WERI-Rb-1 (cell line): Measurements from ENCODE around the gene CCNL2.

Experiments used
- DNase-seq: peaks from one replicate; pipeline ENCODE4 v3.0.0-alpha.2; 2020
- H3K27ac ChIP-seq: fragments of 250-450 bp; sonication (Bioruptor Pico); 2 replicates; pipeline ENCODE4 v1.5.1; 2020; ENCODE audit warnings: mild to moderate bottlenecking, moderate library complexity
- H3K27me3 ChIP-seq: fragments of 250-450 bp; sonication (Bioruptor Pico); 2 replicates; pipeline ENCODE4 v1.5.1; 2021; ENCODE audit warnings: mild to moderate bottlenecking, low read depth, moderate library complexity; ENCODE audit not compliant: insufficient read depth, severe bottlenecking
- H3K36me3 ChIP-seq: fragments of 250-450 bp; sonication (Bioruptor Pico); 2 replicates; pipeline ENCODE4 v1.5.1; 2020; ENCODE audit warnings: mild to moderate bottlenecking, moderate library complexity
- H3K4me3 ChIP-seq: 2 replicates; pipeline ENCODE4 v1.5.1; 2011; ENCODE audit warnings: low read depth, mild to moderate bottlenecking, control low read depth, low read length
- H3K9me3 ChIP-seq: fragments of 250-450 bp; sonication (Bioruptor Pico); 2 replicates; pipeline ENCODE4 v1.5.1; 2021; ENCODE audit warnings: mild to moderate bottlenecking, moderate library complexity; ENCODE audit not compliant: severe bottlenecking
- TF ChIP-seq, protein P1 (sequence below): IDR thresholded peaks from 2 replicates; pipeline ENCODE4 v1.5.1; 2011; ENCODE audit warnings: low read depth, mild to moderate bottlenecking, control low read depth, inconsistent platforms, low read length

CCNL2 gene

GRCh38 chr1:1402072-1402900 is 3.2 kb upstream of the CCNL2 start:
- peaks cover 78% of the 10 kb centered on the region for H3K36me3 ChIP-seq
- peak; percentile 80 for DNase-seq
- no peaks in the 10 kb centered on the region for H3K27me3 ChIP-seq
- no peak overlapping the region for H3K4me3 ChIP-seq
- peak overlapping the region; percentile 75 for H3K27ac ChIP-seq
- TF ChIP-seq, protein P1, sequence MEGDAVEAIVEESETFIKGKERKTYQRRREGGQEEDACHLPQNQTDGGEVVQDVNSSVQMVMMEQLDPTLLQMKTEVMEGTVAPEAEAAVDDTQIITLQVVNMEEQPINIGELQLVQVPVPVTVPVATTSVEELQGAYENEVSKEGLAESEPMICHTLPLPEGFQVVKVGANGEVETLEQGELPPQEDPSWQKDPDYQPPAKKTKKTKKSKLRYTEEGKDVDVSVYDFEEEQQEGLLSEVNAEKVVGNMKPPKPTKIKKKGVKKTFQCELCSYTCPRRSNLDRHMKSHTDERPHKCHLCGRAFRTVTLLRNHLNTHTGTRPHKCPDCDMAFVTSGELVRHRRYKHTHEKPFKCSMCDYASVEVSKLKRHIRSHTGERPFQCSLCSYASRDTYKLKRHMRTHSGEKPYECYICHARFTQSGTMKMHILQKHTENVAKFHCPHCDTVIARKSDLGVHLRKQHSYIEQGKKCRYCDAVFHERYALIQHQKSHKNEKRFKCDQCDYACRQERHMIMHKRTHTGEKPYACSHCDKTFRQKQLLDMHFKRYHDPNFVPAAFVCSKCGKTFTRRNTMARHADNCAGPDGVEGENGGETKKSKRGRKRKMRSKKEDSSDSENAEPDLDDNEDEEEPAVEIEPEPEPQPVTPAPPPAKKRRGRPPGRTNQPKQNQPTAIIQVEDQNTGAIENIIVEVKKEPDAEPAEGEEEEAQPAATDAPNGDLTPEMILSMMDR: peak; percentile 79
- no peaks in the 10 kb centered on the region for H3K9me3 ChIP-seq

- H3K4me3 ChIP-seq: no peak overlapping the region
- no peaks in the 10 kb centered on the region for H3K9me3 ChIP-seq
- TF ChIP-seq, protein P1: no peak
- H3K36me3 ChIP-seq: peaks cover 85% of the 10 kb centered on the region
- DNase-seq: no peak
- peak overlapping the region; percentile 17 for H3K27ac ChIP-seq
- no peaks in the 10 kb centered on the region for H3K27me3 ChIP-seq
These were observed 2.4 kb upstream of the CCNL2 start for GRCh38 chr1:1401457-1402010.

DNA sequence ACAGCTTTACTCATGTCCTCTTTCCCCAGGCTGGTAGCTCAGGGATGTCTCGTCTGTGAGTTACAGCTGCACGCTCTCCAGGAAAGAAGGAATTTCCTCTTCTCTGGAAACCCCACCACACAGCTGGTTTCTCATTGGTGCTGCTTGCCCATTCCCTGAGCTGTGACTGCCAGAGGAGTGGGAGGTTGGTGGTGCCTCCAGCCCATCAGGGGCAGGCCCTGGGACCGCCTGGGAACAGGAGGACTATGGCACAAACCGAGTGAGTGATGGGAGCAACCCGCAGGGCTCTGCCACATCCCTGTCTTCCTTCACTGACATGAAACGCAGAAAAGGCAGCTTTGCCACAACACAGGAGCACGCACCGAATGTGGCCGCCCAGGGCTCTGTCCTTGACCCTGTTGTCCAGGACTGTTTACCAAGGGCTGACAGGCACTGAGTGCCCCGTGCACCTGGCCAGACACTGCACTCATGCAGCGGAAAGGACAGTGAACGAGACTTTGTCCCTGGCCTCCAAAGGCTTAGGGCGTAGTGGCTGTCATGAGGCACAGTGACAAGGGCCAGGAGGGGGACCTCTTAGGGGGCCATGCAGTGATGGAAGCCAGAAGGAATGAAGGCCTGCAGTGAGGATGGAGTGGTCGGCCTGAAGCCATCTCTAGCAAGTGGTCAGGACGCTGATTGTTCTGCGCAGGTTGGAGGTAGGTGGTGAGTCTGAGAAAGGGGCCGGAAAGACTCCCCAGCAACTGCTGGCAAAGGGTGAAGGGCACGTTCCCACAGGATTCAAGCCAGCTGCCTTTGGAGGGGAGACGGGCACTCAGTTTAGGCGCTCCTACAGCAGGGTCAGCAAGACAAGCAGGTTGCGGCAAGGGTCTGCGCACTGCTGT is 1.7 kb upstream of the CCNL2 start:
- TF ChIP-seq, protein P1: no peak
- Histone ChIP-seq H3K36me3 (peaks cover 84% of the 10 kb centered on the region), H3K27ac (peak overlapping the region; percentile 88), H3K9me3 (no peaks in the 10 kb centered on the region), H3K4me3 (no peak overlapping the region), H3K27me3 (no peaks in the 10 kb centered on the region)
- no peak for DNase-seq

DNA sequence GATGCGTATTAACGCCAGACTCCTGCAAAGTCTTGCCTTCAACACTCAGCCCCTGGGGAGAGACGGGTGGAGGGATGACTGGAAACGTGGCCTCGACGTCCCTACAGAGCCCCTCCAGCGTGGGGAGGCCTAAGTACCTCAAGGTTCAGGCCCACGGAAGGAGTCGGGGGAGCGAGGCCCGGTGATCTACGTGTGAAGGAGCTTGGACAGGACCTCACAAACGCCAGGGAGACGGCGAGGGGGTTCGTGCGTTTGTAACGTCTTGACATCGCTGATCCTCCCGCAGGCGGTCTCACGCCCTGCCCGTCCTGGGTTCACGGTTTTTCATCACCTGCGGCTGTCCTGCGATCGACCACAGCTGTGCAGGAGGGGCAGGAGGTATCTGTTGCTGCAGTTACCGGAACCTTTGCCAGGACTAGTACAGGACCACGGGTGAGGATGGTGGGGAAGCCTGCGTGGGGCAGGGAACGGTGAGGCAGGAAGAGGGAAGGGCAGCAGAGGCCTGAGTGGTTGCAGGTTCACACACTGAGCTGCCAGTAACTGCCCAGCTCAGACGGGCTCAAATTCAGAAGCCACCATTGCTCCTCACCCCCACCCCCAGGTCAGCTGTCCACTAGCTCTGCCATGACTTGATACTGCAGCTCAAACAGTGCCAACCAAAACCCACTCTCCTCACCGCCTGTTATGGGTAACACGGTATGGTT is 889 bp upstream of the CCNL2 start:
- TF ChIP-seq, protein P1: no peak
- H3K36me3 ChIP-seq: peaks cover 84% of the 10 kb centered on the region
- peak overlapping the region; percentile 88 for H3K27ac ChIP-seq
- H3K4me3 ChIP-seq: peak overlapping the region; percentile 78
- DNase-seq: no peak
- H3K27me3 ChIP-seq: no peaks in the 10 kb centered on the region
- no peaks in the 10 kb centered on the region for H3K9me3 ChIP-seq

DNA sequence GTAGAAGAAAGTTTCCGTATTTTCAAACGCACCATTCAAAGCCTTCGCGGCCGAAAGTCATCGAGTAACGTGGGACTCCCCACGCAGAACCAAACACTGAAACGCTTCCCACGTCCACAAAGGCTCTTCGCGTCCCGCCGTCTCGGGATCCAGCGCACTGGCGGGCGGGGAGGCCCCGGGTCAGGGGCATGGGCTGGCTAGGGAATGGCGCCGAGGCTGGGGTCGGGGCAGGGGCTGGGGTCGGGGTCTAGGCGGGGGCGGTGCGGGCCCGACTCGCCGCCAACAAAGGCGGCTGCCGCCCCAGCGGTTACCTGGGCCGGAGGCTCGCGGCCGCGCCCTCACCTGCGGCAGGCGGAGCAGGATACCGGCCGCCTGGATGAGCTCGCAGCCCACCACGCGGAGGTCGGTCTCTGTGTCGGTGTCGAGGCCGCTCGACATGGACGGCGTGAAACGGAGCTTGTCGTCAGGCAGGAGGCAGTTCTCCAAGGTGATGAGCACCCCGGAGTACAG is 403 bp downstream of the CCNL2 start:
- no peaks in the 10 kb centered on the region for H3K27me3 ChIP-seq
- peak overlapping the region; percentile 83 for H3K27ac ChIP-seq
- H3K9me3 ChIP-seq: no peaks in the 10 kb centered on the region
- H3K36me3 ChIP-seq: peaks cover 83% of the 10 kb centered on the region
- H3K4me3 ChIP-seq: peak overlapping the region; percentile 75
- no peak for DNase-seq
- TF ChIP-seq, protein P1: no peak
